Measurements from ENCODE around the gene TMED10.

The TMED10 gene

DNA sequence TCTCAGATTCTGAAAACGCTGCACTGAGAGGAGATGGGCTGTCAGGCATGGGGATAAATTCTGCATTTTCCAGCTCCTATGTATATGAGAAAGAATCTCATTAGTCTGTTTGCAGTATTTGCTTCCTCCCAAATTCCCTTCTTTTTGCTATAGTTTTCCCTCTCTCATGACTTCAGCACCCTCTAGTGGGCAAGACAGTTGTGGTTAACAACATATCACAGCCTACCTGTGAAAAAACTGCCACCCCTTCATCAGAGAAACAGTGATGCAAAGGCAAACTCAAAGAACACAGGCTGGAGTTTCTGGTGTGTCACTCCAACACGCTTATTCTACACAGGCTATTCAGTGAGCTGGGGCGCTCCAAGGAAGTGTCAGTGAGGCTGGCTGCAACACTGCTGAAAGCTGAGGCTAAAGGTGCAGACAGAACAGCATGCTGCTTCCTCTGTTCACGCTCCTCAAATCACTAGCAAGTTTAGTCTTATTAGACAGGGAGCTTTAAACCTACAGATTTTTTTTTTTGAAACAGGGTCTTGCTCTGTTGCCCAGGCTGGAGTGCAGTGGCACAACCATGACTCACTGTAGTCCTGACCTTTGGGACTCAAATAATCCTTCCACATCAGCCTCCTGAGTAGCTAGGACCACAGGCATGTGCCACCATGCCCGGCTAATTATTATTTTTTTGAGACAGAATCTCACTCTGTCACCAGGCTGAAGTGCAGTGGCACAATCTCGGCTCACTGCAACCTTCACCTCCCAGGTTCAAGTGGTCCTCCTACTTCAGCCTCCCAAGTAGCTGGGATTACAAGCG is 87.6 kb downstream of the TMED10 start:
- DNase-seq (ENCODE audit: low read depth, low spot score) = no peak

DNA sequence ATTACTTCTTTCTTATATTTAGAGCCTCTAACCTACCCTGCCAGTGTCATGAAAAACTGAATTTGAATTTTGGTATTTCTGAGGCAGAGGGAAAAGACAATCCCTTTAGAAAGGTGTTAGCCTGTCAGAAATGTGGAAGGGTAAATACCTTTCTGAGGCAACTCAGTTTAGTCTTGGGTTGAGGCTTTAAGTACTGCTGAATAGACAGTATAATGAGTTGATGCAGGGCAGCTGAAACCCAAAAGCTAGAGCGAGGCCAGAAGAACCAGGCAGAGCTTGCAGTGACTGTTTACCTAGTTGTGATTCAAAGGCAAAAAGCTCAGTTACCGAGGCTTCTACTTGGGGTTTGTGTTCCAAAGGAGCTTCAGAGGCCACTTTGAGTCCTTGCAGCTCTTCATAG is 88.3 kb downstream of the TMED10 start:
- DNase-seq (ENCODE audit: low read depth, low spot score) = no peak

DNA sequence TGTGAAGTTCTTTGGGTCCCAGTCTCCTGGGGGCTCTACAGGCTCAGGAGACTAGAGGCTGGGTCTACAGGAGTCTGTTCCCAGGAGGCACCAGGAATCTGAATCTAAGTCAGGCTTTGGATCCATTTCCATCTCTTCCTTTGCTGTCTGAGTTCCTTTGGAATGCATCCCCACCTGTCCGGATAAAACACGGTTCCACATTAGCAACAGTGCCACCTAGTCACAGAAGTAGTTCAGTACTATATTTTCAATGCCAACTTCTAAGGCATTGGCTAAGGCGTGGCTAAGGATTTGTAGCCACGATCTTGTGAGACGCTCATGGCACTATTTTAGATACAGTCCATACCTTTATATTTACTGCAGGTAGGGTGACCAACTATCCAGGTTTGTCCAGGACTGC is 91.9 kb downstream of the TMED10 start:
- DNase-seq (ENCODE audit: low read depth, low spot score) = no peak

DNA sequence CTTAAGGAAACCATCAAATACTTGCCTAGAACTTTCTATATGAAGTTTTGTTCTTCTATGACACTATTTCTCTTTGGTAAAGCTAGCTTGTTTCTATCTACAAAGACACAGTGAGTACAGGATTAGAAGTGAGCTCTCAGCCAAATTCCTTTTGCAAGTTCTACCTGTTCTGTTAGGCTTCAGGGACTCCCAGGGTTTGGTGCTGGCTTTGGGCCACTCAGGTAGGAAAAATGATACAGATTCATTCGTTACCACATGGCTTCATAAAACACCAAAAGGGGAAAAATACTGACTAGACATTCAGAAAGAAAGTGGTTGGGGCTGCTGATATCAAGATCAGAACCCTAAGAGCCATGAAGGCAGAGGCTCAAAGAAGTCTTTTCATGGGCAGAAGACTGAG is 93.1 kb downstream of the TMED10 start:
- DNase-seq (ENCODE audit: low read depth, low spot score) = no peak

DNA sequence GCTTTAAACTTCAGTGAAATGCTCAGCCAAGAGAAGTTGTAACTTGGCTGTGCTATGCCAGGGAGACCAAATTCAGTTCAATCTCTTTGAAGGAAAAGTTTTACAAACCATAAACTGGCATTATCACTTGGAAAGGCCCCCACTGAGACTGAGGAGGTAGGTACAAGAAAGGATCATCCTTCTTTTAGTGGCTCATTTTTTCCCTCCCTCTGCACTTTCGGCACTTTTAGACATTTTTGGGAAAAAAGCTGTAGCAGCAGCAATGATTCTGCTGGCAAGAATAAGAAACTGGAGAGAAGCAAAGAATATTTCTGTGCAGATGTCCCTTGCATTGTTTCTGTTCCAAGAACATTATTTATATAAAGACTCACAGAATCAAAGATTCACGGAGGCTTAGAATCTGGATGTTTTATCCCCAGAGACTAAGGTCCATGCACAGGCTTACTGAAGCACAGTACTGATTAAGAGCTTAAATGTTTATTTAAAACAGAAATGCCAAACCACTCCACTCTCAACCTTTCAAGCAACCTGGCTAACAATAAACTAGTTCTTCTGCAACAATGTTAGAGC is 94.7 kb downstream of the TMED10 start:
- no peak for DNase-seq (ENCODE audit: low read depth, low spot score)

Measured in brain pericyte (primary cell).